Measurements from ENCODE around the gene CCNI2.
"Not testable (repeated sequence)": the region's sequence is repeated elsewhere in the genome, so short reads cannot be mapped to it uniquely, and the experiment has no call there.

Gene CCNI2

GRCh38 chr5:132788990-132789886 lies 42.0 kb downstream of the CCNI2 start:
- Histone ChIP-seq H3K4me1 (ENCODE audit: control insufficient read depth, insufficient read depth, low read length) (no peaks in the 10 kb centered on the region), H3K27me3 (ENCODE audit: control insufficient read depth, insufficient read depth, low read length) (no peaks in the 10 kb centered on the region), H3K9me3 (ENCODE audit: control insufficient read depth, insufficient read depth, low read length) (no peaks in the 10 kb centered on the region), H3K9ac (ENCODE audit: low read depth, low read length) (no peak overlapping the region), H3K36me3 (ENCODE audit: control insufficient read depth, insufficient read depth, low read length) (no peaks in the 10 kb centered on the region), H3K4me3 (ENCODE audit: low read depth, low read length) (no peak overlapping the region)

- H3K36me3 ChIP-seq (ENCODE audit: control insufficient read depth, insufficient read depth, low read length): no peaks in the 10 kb centered on the region
- H3K4me1 ChIP-seq (ENCODE audit: control insufficient read depth, insufficient read depth, low read length): no peaks in the 10 kb centered on the region
- no peak overlapping the region for H3K9ac ChIP-seq (ENCODE audit: low read depth, low read length)
- no peaks in the 10 kb centered on the region for H3K9me3 ChIP-seq (ENCODE audit: control insufficient read depth, insufficient read depth, low read length)
- H3K27me3 ChIP-seq (ENCODE audit: control insufficient read depth, insufficient read depth, low read length): no peaks in the 10 kb centered on the region
- no peak overlapping the region for H3K4me3 ChIP-seq (ENCODE audit: low read depth, low read length)
Observed at GRCh38 chr5:132790201-132790865, 43.1 kb downstream of the CCNI2 start.

GRCh38 chr5:132791026-132791425 lies 43.8 kb downstream of the CCNI2 start:
- no peak overlapping the region for H3K4me3 ChIP-seq (ENCODE audit: low read depth, low read length)
- no peak overlapping the region for H3K9ac ChIP-seq (ENCODE audit: low read depth, low read length)
- H3K27me3 ChIP-seq (ENCODE audit: control insufficient read depth, insufficient read depth, low read length): no peaks in the 10 kb centered on the region
- H3K36me3 ChIP-seq (ENCODE audit: control insufficient read depth, insufficient read depth, low read length): no peaks in the 10 kb centered on the region
- no peaks in the 10 kb centered on the region for H3K9me3 ChIP-seq (ENCODE audit: control insufficient read depth, insufficient read depth, low read length)
- no peaks in the 10 kb centered on the region for H3K4me1 ChIP-seq (ENCODE audit: control insufficient read depth, insufficient read depth, low read length)

GRCh38 chr5:132797651-132798050 lies 50.4 kb downstream of the CCNI2 start:
- Histone ChIP-seq H3K4me1 (ENCODE audit: control insufficient read depth, insufficient read depth, low read length) (no peaks in the 10 kb centered on the region), H3K27me3 (ENCODE audit: control insufficient read depth, insufficient read depth, low read length) (peaks cover 3% of the 10 kb centered on the region), H3K9me3 (ENCODE audit: control insufficient read depth, insufficient read depth, low read length) (no peaks in the 10 kb centered on the region), H3K4me3 (ENCODE audit: low read depth, low read length) (no peak overlapping the region), H3K9ac (ENCODE audit: low read depth, low read length) (no peak overlapping the region), H3K36me3 (ENCODE audit: control insufficient read depth, insufficient read depth, low read length) (no peaks in the 10 kb centered on the region)

GRCh38 chr5:132799392-132799791 lies 52.2 kb downstream of the CCNI2 start:
- Histone ChIP-seq H3K9ac (ENCODE audit: low read depth, low read length) (no peak overlapping the region), H3K36me3 (ENCODE audit: control insufficient read depth, insufficient read depth, low read length) (no peaks in the 10 kb centered on the region), H3K4me3 (ENCODE audit: low read depth, low read length) (no peak overlapping the region)

GRCh38 chr5:132800545-132800944 lies 53.3 kb downstream of the CCNI2 start:
- peaks cover 3% of the 10 kb centered on the region for H3K27me3 ChIP-seq (ENCODE audit: control insufficient read depth, insufficient read depth, low read length)
- no peak overlapping the region for H3K9ac ChIP-seq (ENCODE audit: low read depth, low read length)
- H3K36me3 ChIP-seq (ENCODE audit: control insufficient read depth, insufficient read depth, low read length): no peaks in the 10 kb centered on the region
- no peak overlapping the region for H3K4me3 ChIP-seq (ENCODE audit: low read depth, low read length)
- no peaks in the 10 kb centered on the region for H3K4me1 ChIP-seq (ENCODE audit: control insufficient read depth, insufficient read depth, low read length)
- H3K9me3 ChIP-seq (ENCODE audit: control insufficient read depth, insufficient read depth, low read length): no peaks in the 10 kb centered on the region

More at GRCh38 chr5:132799392-132799791, 52.2 kb downstream of the CCNI2 start:
- Histone ChIP-seq H3K27me3 (ENCODE audit: control insufficient read depth, insufficient read depth, low read length) (peaks cover 3% of the 10 kb centered on the region), H3K9me3 (ENCODE audit: control insufficient read depth, insufficient read depth, low read length) (no peaks in the 10 kb centered on the region), H3K4me1 (ENCODE audit: control insufficient read depth, insufficient read depth, low read length) (no peaks in the 10 kb centered on the region)

GRCh38 chr5:132802044-132802684 lies 54.9 kb downstream of the CCNI2 start:
- H3K36me3 ChIP-seq (ENCODE audit: control insufficient read depth, insufficient read depth, low read length): no peaks in the 10 kb centered on the region
- peaks cover 2% of the 10 kb centered on the region for H3K4me1 ChIP-seq (ENCODE audit: control insufficient read depth, insufficient read depth, low read length)
- H3K9me3 ChIP-seq (ENCODE audit: control insufficient read depth, insufficient read depth, low read length): no peaks in the 10 kb centered on the region
- peaks cover 3% of the 10 kb centered on the region for H3K27me3 ChIP-seq (ENCODE audit: control insufficient read depth, insufficient read depth, low read length)
- H3K9ac ChIP-seq (ENCODE audit: low read depth, low read length): no peak overlapping the region
- H3K4me3 ChIP-seq (ENCODE audit: low read depth, low read length): no peak overlapping the region

- H3K9me3 ChIP-seq (ENCODE audit: control insufficient read depth, insufficient read depth, low read length); H3K4me3 ChIP-seq (ENCODE audit: low read depth, low read length); H3K36me3 ChIP-seq (ENCODE audit: control insufficient read depth, insufficient read depth, low read length); H3K4me1 ChIP-seq (ENCODE audit: control insufficient read depth, insufficient read depth, low read length); H3K9ac ChIP-seq (ENCODE audit: low read depth, low read length); H3K27me3 ChIP-seq (ENCODE audit: control insufficient read depth, insufficient read depth, low read length): not testable (repeated sequence)
Observed at GRCh38 chr5:132802685-132803066, 55.5 kb downstream of the CCNI2 start.
